ENCODE data around the gene GRIA4. TPM values are rescaled to one million over a fixed set of nuclear protein-coding genes. Genes with fewer than 3 reads are reported as not detected.

The GRIA4 gene
- polyA plus RNA-seq, 2 of the 4 experiments (the other 2 are of a cell fraction) = not detected

- 0% methylated on average over 1 of the region's 1 CpG for WGBS (ENCODE audit: missing lambda C conversion rate)
- FAIRE-seq (no peak), ATAC-seq (no peak), DNase-seq (ENCODE audit: low read depth in 1 of 2, low spot score in 1 of 2) (no peak)
- Histone ChIP-seq H3K4me3 (no peak overlapping the region), H3K9me3 (no peaks in the 10 kb centered on the region), H3K4me1 (no peaks in the 10 kb centered on the region), H3K4me2 (no peak overlapping the region), H3K27ac (no peak overlapping the region)
- CTCF ChIA-PET = no interaction called here
- POLR2A ChIA-PET = no interaction called here
- no peak for TF ChIP-seq NFE2L2 (conservative IDR thresholded peaks at IDR 0.05; ENCODE audit: low read length)
- no peak for TF ChIP-seq EHMT2 (IDR thresholded peaks at IDR 0.05; ENCODE audit: low read depth)
- no peak for TF ChIP-seq FOSB (CRISPR knock-in tag; IDR thresholded peaks at IDR 0.05)
- TF ChIP-seq KDM1A (IDR thresholded peaks at IDR 0.05; ENCODE audit: low read depth) = no peak
These were observed 224.6 kb downstream of the GRIA4 start for GRCh38 chr11:105834461-105834860.

DNA sequence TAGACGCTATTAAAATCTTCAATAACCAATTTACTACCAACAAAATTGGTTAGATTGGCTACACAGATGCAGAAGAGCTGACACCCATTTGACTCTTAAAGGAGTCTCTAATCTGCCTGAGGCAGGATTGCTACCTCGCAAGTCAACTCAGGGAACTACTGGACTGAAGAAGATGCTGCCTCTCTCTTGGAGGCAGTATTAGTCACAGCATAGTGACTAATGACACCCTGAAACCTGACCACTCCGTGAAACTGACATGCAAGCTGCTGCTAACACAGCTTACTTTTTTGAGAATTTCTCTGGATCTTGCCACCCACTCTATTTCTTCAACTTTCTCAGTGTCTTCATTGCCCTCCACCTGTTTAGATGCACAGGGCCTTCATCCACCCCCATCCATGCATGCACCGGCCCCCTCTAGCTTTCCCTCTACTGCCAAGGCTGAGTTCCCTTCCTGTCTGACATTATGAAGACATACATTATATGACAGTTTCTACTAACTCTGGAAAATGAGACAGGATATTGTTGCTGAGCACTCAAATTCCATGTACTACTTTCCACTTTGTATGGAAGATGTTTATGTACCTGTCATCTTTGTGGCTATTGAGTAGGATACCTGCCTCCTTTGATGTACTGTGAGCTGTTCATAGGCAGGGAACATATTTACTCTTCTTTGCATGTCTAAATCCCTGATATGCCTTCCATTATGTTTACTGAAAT, 229.0 kb downstream of the GRIA4 start:
- FAIRE-seq (no peak), ATAC-seq (no peak)

GRCh38 chr11:105840391-105840790, 230.5 kb downstream of the GRIA4 start:
- ATAC-seq = no peak
- POLR2A ChIA-PET = no interaction called here
- TF ChIP-seq JUN (IDR thresholded peaks at IDR 0.05) (no peak), GATA3 (IDR thresholded peaks at IDR 0.05; ENCODE audit: borderline replicate concordance) (no peak), CBX2 (IDR thresholded peaks at IDR 0.05; ENCODE audit: borderline replicate concordance, low read depth) (no peak), ESRRA (IDR thresholded peaks at IDR 0.05; ENCODE audit: borderline replicate concordance, low read length) (no peak), NR3C1 (IDR thresholded peaks at IDR 0.05) (no peak), RCOR1 (IDR thresholded peaks at IDR 0.05; ENCODE audit: low read depth, low read length) (no peak), CHD2 (IDR thresholded peaks at IDR 0.05; ENCODE audit: low read length, partially characterized antibody) (no peak), EHMT2 (IDR thresholded peaks at IDR 0.05; ENCODE audit: low read depth) (no peak), PHF8 (IDR thresholded peaks at IDR 0.05; ENCODE audit: borderline replicate concordance, low read depth) (no peak)
- TF ChIP-seq, protein P1, sequence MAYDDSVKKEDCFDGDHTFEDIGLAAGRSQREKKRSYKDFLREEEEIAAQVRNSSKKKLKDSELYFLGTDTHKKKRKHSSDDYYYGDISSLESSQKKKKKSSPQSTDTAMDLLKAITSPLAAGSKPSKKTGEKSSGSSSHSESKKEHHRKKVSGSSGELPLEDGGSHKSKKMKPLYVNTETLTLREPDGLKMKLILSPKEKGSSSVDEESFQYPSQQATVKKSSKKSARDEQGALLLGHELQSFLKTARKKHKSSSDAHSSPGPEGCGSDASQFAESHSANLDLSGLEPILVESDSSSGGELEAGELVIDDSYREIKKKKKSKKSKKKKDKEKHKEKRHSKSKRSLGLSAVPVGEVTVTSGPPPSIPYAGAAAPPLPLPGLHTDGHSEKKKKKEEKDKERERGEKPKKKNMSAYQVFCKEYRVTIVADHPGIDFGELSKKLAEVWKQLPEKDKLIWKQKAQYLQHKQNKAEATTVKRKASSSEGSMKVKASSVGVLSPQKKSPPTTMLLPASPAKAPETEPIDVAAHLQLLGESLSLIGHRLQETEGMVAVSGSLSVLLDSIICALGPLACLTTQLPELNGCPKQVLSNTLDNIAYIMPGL (CRISPR knock-in tag; IDR thresholded peaks at IDR 0.05; ENCODE audit: borderline replicate concordance) = no peak
- TF ChIP-seq, protein P2, sequence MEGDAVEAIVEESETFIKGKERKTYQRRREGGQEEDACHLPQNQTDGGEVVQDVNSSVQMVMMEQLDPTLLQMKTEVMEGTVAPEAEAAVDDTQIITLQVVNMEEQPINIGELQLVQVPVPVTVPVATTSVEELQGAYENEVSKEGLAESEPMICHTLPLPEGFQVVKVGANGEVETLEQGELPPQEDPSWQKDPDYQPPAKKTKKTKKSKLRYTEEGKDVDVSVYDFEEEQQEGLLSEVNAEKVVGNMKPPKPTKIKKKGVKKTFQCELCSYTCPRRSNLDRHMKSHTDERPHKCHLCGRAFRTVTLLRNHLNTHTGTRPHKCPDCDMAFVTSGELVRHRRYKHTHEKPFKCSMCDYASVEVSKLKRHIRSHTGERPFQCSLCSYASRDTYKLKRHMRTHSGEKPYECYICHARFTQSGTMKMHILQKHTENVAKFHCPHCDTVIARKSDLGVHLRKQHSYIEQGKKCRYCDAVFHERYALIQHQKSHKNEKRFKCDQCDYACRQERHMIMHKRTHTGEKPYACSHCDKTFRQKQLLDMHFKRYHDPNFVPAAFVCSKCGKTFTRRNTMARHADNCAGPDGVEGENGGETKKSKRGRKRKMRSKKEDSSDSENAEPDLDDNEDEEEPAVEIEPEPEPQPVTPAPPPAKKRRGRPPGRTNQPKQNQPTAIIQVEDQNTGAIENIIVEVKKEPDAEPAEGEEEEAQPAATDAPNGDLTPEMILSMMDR (IDR thresholded peaks at IDR 0.05) = no peak
- TF ChIP-seq, protein P3, sequence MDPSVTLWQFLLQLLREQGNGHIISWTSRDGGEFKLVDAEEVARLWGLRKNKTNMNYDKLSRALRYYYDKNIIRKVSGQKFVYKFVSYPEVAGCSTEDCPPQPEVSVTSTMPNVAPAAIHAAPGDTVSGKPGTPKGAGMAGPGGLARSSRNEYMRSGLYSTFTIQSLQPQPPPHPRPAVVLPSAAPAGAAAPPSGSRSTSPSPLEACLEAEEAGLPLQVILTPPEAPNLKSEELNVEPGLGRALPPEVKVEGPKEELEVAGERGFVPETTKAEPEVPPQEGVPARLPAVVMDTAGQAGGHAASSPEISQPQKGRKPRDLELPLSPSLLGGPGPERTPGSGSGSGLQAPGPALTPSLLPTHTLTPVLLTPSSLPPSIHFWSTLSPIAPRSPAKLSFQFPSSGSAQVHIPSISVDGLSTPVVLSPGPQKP (IDR thresholded peaks at IDR 0.05; ENCODE audit: low read depth, low read length) = no peak

More for the DNA sequence above, 229.0 kb downstream of the GRIA4 start:
- 39% methylated on average over 4 of the region's 4 CpGs for WGBS (ENCODE audit: missing lambda C conversion rate)
- Histone ChIP-seq H3K9me3 (no peaks in the 10 kb centered on the region), H3K4me2 (no peak overlapping the region), H3K27ac (no peak overlapping the region), H3K4me1 (no peaks in the 10 kb centered on the region), H3K4me3 (no peak overlapping the region)
- TF ChIP-seq CBX8 (IDR thresholded peaks at IDR 0.05) (no peak), RAD21 (conservative IDR thresholded peaks at IDR 0.05 in 1 of 2, IDR thresholded peaks at IDR 0.05 in 1 of 2) (no peak), USF2 (IDR thresholded peaks at IDR 0.05) (no peak), JUN (IDR thresholded peaks at IDR 0.05) (no peak), RNF2 (IDR thresholded peaks at IDR 0.05; ENCODE audit: borderline replicate concordance, low read depth) (no peak), ZC3H11A (IDR thresholded peaks at IDR 0.05) (no peak), EP300 (IDR thresholded peaks at IDR 0.05) (no peak), EHMT2 (IDR thresholded peaks at IDR 0.05; ENCODE audit: low read depth) (no peak), HOXB13 (CRISPR knock-in tag; IDR thresholded peaks at IDR 0.05; ENCODE audit: low read depth) (no peak), RARB (CRISPR knock-in tag; IDR thresholded peaks at IDR 0.05) (no peak), MAZ (IDR thresholded peaks at IDR 0.05; ENCODE audit: borderline replicate concordance, low read depth, low read length) (no peak), EHF (CRISPR knock-in tag; IDR thresholded peaks at IDR 0.05) (no peak), FOSB (CRISPR knock-in tag; IDR thresholded peaks at IDR 0.05) (no peak), ZSCAN20 (CRISPR knock-in tag; IDR thresholded peaks at IDR 0.05) (no peak), BHLHE40 (IDR thresholded peaks at IDR 0.05; ENCODE audit: low read depth, low read length) (no peak)
- TF ChIP-seq, protein P2 (IDR thresholded peaks at IDR 0.05) = no peak
- TF ChIP-seq, protein P4, sequence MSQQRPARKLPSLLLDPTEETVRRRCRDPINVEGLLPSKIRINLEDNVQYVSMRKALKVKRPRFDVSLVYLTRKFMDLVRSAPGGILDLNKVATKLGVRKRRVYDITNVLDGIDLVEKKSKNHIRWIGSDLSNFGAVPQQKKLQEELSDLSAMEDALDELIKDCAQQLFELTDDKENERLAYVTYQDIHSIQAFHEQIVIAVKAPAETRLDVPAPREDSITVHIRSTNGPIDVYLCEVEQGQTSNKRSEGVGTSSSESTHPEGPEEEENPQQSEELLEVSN (IDR thresholded peaks at IDR 0.05; ENCODE audit: borderline replicate concordance, low read depth) = no peak
- POLR2A ChIA-PET = no interaction called here
- DNase-seq (ENCODE audit: low read depth in 1 of 2, low spot score in 1 of 2) = no peak
- CTCF ChIA-PET = interaction anchor here (1.1 kb wide), 1 partner anchor 24 kb away, joined by 3 read pairs; no protein-coding TSS in a partner anchor

More at GRCh38 chr11:105840391-105840790, 230.5 kb downstream of the GRIA4 start:
- CTCF ChIA-PET = no interaction called here
- no peak overlapping the region for H3K27ac ChIP-seq
- no peaks in the 10 kb centered on the region for H3K9me3 ChIP-seq
- H3K4me1 ChIP-seq = no peaks in the 10 kb centered on the region
- DNase-seq (ENCODE audit: low read depth in 1 of 2, low spot score in 1 of 2) (no peak), FAIRE-seq (no peak)
- H3K4me3 ChIP-seq = no peak overlapping the region
- 52% methylated on average over 4 of the region's 4 CpGs for WGBS (ENCODE audit: missing lambda C conversion rate)
- no peak overlapping the region for H3K4me2 ChIP-seq

Data from A549 (cell line).